Colonic mucosa (tissue), 4 donors: ENCODE data around the gene ADGRV1. TPM values are rescaled to one million over a fixed set of nuclear protein-coding genes. Genes with fewer than 3 reads are reported as not detected.
A peak's percentile ranks its signal among the peaks of the same experiment; 100 is the strongest.

Experiments
- DNase-seq: peaks from one replicate; pipeline ENCODE4 v3.0.0-alpha.2; 2020
- H3K27ac ChIP-seq: fragments of 200-600 bp; one replicate; pipeline ENCODE4 v1.8.0; 2021
- H3K27me3 ChIP-seq: fragments of 200-600 bp; one replicate; pipeline ENCODE4 v1.8.0; 2021
- H3K36me3 ChIP-seq: fragments of 200-600 bp; one replicate; pipeline ENCODE4 v1.8.0; 2021
- H3K4me1 ChIP-seq: fragments of 200-600 bp; one replicate; pipeline ENCODE4 v1.8.0; 2021; ENCODE audit warnings: mild to moderate bottlenecking
- H3K4me3 ChIP-seq: fragments of 200-600 bp; one replicate; pipeline ENCODE4 v1.8.0; 2021
- H3K9ac ChIP-seq, 2 donors: one replicate each; pipeline ENCODE4 v1.7.0; 2013; ENCODE audit warnings: control low read depth in 2 of 2, low read depth in 2 of 2, low read length in 2 of 2
- H3K9me3 ChIP-seq: fragments of 200-600 bp; one replicate; pipeline ENCODE4 v1.8.0; 2021
- intact Hi-C: fragments of 100-400 bp; cut with DNase I; formaldehyde crosslinking; loops from one replicate; pipeline ENCODE4 v1.14.1; 2022
- total RNA-seq, 2 donors: library from RNA; stranded (reverse); fragmentation: NEBNext Ultra II Directional in 1 of 2; extraction: Animal tissue kit (Norgen Biotek cat#: 25700) in 1 of 2; gene quantifications; one replicate each; pipeline ENCODE4 v1.2.1, GENCODE V29; 2021
- TF ChIP-seq, protein P1 (sequence below): fragments of 200-600 bp; IDR thresholded peaks from one replicate; pipeline ENCODE4 v1.8.0; 2022; ENCODE audit warnings: antibody characterized with exemption, mild to moderate bottlenecking
- donor health status: healthy.
- donor health status: DM: no; HTN: no; CAD: no.
- donor health status: DM: no; HTN: no; CAD: no.

The ADGRV1 gene
- total RNA-seq, 2 donors from 2014 or later, result 5.1 to 12.9 TPM

GRCh38 chr5:91027405-91028139, 469.0 kb downstream of the ADGRV1 start:
- H3K9ac ChIP-seq, result no peak overlapping the region
- peaks cover 5% of the 10 kb centered on the region for H3K4me1 ChIP-seq
- intact Hi-C loops, result no loop called here
- H3K27me3 ChIP-seq, result no peaks in the 10 kb centered on the region
- DNase-seq, result no peak
- H3K27ac ChIP-seq, result peak overlapping the region; percentile 29
- no peak overlapping the region for H3K4me3 ChIP-seq
- no peaks in the 10 kb centered on the region for H3K36me3 ChIP-seq
- no peaks in the 10 kb centered on the region for H3K9me3 ChIP-seq
- TF ChIP-seq, protein P1, sequence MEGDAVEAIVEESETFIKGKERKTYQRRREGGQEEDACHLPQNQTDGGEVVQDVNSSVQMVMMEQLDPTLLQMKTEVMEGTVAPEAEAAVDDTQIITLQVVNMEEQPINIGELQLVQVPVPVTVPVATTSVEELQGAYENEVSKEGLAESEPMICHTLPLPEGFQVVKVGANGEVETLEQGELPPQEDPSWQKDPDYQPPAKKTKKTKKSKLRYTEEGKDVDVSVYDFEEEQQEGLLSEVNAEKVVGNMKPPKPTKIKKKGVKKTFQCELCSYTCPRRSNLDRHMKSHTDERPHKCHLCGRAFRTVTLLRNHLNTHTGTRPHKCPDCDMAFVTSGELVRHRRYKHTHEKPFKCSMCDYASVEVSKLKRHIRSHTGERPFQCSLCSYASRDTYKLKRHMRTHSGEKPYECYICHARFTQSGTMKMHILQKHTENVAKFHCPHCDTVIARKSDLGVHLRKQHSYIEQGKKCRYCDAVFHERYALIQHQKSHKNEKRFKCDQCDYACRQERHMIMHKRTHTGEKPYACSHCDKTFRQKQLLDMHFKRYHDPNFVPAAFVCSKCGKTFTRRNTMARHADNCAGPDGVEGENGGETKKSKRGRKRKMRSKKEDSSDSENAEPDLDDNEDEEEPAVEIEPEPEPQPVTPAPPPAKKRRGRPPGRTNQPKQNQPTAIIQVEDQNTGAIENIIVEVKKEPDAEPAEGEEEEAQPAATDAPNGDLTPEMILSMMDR, result no peak

DNA sequence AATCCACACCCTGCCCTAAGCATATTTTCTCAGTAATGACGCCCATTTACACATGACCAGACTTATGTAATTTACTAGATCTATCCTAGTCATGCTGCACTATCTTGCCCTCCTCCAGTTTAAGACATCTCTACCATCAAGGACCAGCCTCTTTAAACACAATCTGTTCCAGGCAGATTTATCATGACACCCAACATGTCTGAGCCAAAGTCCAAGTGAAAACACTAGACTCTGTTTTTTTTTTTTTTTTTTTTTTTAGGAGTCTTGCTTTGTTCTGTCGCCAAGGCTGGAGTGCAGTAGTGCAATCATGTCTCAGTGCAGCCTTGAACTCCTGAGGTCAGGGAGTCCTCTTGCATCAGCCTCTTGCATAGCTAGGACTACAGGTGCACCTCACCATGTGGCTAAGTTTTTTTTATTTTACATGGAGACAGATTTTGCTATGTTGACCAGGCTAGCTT, 469.9 kb downstream of the ADGRV1 start:
- H3K4me1 ChIP-seq, result peaks cover 5% of the 10 kb centered on the region

GRCh38 chr5:91030521-91031401, 472.2 kb downstream of the ADGRV1 start:
- Histone ChIP-seq H3K27ac (no peak overlapping the region), H3K4me1 (peaks cover 5% of the 10 kb centered on the region), H3K9me3 (no peaks in the 10 kb centered on the region), H3K27me3 (no peaks in the 10 kb centered on the region), H3K4me3 (no peak overlapping the region), H3K36me3 (no peaks in the 10 kb centered on the region), H3K9ac (no peak overlapping the region)
- intact Hi-C loops, result no loop called here
- TF ChIP-seq, protein P1, result no peak
- DNase-seq, result no peak

More for the DNA sequence above, 469.9 kb downstream of the ADGRV1 start:
- Histone ChIP-seq H3K9ac (no peak overlapping the region), H3K36me3 (no peaks in the 10 kb centered on the region), H3K27ac (no peak overlapping the region), H3K9me3 (no peaks in the 10 kb centered on the region), H3K4me3 (no peak overlapping the region), H3K27me3 (no peaks in the 10 kb centered on the region)
- TF ChIP-seq, protein P1, result no peak
- peak; percentile 67 for DNase-seq
- intact Hi-C loops, result no loop called here

- H3K36me3 ChIP-seq, result no peaks in the 10 kb centered on the region
- no peak for DNase-seq
- H3K4me1 ChIP-seq, result peaks cover 5% of the 10 kb centered on the region
- H3K27me3 ChIP-seq, result no peaks in the 10 kb centered on the region
- intact Hi-C loops, result no loop called here
- TF ChIP-seq, protein P1, result no peak
- H3K27ac ChIP-seq, result no peak overlapping the region
- no peak overlapping the region for H3K9ac ChIP-seq
- no peak overlapping the region for H3K4me3 ChIP-seq
- no peaks in the 10 kb centered on the region for H3K9me3 ChIP-seq
Observed at GRCh38 chr5:91031402-91031752, 472.8 kb downstream of the ADGRV1 start.

DNA sequence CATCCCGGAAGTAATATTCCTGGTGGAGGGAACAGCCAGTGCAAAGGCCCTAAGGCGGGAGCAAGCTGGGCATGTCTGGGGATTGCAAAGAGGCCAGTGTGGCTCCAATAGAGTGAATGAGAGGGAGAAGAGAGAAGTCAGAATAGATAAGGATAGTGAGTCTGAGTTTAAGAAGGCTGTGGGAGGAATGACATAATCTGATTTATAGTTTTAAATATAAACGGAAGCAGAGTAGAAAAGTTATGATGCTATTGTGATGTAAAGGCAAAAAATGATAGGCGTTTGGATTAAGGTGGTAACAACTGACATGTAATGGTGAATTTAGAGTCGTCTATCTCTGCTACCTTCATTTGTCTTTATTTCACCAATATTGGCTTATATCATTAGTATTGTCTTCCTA, 473.5 kb downstream of the ADGRV1 start:
- TF ChIP-seq, protein P1, result no peak
- H3K27me3 ChIP-seq, result no peaks in the 10 kb centered on the region
- no peak for DNase-seq
- no peak overlapping the region for H3K27ac ChIP-seq
- intact Hi-C loops, result no loop called here
- H3K9me3 ChIP-seq, result no peaks in the 10 kb centered on the region
- no peak overlapping the region for H3K4me3 ChIP-seq
- no peaks in the 10 kb centered on the region for H3K36me3 ChIP-seq
- no peak overlapping the region for H3K9ac ChIP-seq
- H3K4me1 ChIP-seq, result peaks cover 5% of the 10 kb centered on the region
